Kidney epithelial cell (primary cell): ENCODE measurements around the gene ANKRD55. TPM values are rescaled to one million over a fixed set of nuclear protein-coding genes. Genes with fewer than 3 reads are reported as not detected.

Experiments used
- DNase-seq: peaks from one replicate; pipeline ENCODE4 v3.0.0-alpha.2; 2010; ENCODE audit warnings: low read depth
- H3K27me3 ChIP-seq: 2 replicates; pipeline ENCODE4 v1.6.0; 2011; ENCODE audit warnings: low read length; ENCODE audit not compliant: control insufficient read depth, insufficient read depth
- H3K36me3 ChIP-seq: 2 replicates; pipeline ENCODE4 v1.5.1; 2011; ENCODE audit warnings: low read length; ENCODE audit not compliant: control insufficient read depth, insufficient read depth
- H3K4me3 ChIP-seq: 2 replicates; pipeline ENCODE4 v1.5.1; 2011; ENCODE audit warnings: low read depth, mild to moderate bottlenecking, control low read depth, low read length
- total RNA-seq: library from RNA; depleted of rRNA; stranded (reverse); fragments of >200 nt; gene quantifications from 2 replicates; pipeline ENCODE4 v1.2.3, GENCODE V29; 2015
- TF ChIP-seq, protein P1 (sequence below): IDR thresholded peaks from 2 replicates; pipeline ENCODE4 v1.5.1; 2011; ENCODE audit warnings: mild to moderate bottlenecking, moderate library complexity, low read length, control low read depth, inconsistent platforms; ENCODE audit not compliant: insufficient read depth, poor library complexity, severe bottlenecking

ANKRD55 gene
- total RNA-seq, 1 donor from 2014 or later, result not detected

DNA sequence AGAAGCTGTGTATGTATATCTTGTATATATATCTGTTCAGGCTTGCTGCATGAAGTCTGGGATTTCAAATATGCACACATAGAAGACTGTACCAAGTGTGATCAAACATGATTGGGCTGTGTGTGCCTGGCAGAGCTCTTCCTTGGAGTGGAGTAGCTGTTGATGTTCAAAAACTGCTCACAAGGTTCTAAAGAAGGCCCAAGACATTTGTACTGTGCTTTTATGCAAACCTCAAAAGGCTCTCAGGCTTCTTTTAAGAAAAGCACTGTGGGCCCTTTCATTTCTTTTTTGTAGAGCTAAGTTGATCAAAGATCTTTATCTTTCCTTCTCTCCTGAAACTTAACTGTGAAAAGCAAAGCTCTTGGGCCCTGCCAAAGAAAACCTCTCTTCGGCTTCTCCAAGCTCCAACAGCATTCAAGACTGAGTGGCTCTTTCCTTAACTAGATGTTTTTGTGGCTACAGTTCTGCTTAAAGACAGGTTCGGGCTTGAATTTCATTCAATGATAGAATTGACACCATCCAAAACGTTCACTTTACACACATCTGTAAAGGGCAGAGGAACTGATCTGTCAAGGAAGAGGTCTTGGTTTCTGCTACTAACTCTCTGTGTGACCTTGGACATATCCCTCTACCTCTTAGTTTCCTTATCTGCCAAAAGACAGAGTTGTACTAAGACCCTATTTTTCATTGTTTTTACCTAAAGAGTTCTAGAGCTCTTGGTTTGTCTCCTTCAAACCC, 132.5 kb downstream of the ANKRD55 start:
- no peak overlapping the region for H3K4me3 ChIP-seq
- H3K27me3 ChIP-seq, result no peaks in the 10 kb centered on the region
- no peak for DNase-seq
- H3K36me3 ChIP-seq, result no peaks in the 10 kb centered on the region
- TF ChIP-seq, protein P1, sequence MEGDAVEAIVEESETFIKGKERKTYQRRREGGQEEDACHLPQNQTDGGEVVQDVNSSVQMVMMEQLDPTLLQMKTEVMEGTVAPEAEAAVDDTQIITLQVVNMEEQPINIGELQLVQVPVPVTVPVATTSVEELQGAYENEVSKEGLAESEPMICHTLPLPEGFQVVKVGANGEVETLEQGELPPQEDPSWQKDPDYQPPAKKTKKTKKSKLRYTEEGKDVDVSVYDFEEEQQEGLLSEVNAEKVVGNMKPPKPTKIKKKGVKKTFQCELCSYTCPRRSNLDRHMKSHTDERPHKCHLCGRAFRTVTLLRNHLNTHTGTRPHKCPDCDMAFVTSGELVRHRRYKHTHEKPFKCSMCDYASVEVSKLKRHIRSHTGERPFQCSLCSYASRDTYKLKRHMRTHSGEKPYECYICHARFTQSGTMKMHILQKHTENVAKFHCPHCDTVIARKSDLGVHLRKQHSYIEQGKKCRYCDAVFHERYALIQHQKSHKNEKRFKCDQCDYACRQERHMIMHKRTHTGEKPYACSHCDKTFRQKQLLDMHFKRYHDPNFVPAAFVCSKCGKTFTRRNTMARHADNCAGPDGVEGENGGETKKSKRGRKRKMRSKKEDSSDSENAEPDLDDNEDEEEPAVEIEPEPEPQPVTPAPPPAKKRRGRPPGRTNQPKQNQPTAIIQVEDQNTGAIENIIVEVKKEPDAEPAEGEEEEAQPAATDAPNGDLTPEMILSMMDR, result no peak

- no peak for DNase-seq
- TF ChIP-seq, protein P1, result no peak
- H3K4me3 ChIP-seq, result no peak overlapping the region
- H3K27me3 ChIP-seq, result no peaks in the 10 kb centered on the region
- no peaks in the 10 kb centered on the region for H3K36me3 ChIP-seq
Observed at GRCh38 chr5:56099346-56099745, 133.8 kb downstream of the ANKRD55 start.

GRCh38 chr5:56097055-56097454, 136.1 kb downstream of the ANKRD55 start:
- Histone ChIP-seq H3K27me3 (no peaks in the 10 kb centered on the region), H3K4me3 (no peak overlapping the region), H3K36me3 (no peaks in the 10 kb centered on the region)
- TF ChIP-seq, protein P1, result no peak
- DNase-seq, result no peak

GRCh38 chr5:56095579-56096102, 137.5 kb downstream of the ANKRD55 start:
- no peak overlapping the region for H3K4me3 ChIP-seq
- DNase-seq, result no peak
- TF ChIP-seq, protein P1, result no peak
- H3K27me3 ChIP-seq, result no peaks in the 10 kb centered on the region
- H3K36me3 ChIP-seq, result no peaks in the 10 kb centered on the region

DNA sequence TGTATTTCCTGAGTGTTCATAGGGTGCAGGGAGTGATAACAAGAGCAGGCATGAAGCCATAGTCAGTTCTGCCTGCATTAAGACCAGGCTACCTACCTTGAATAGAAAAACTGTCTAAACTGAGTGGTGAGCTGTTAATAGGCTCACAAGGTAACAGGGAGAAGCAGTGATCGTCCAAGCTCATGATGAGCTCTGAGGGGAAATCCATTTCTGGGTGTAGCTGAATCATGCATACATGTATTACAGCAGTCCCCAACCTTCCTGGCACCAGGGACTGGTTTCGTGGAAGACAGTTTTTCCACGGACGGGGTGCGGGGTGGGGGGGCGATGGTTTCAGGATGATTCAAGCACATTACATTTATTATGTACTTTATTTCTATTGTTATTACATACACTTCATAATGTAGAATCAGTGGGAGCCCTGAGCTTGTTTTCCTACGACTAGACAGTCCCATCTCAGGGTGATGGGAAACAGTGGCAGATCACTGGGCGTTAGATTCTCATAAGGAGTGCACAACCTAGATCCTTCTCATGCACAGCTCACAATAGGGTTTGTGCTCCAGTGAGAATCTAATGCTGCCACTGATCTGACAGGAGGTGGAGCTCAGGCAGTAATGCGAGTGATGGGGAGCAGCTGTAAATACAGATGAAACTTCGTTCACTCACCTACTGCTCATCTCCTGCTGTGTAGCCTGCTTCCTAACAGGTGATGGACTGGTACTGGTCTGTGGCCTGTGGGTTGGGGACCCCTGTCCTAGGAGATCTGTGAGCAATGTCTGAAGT, 138.4 kb downstream of the ANKRD55 start:
- DNase-seq, result no peak
- Histone ChIP-seq H3K36me3 (no peaks in the 10 kb centered on the region), H3K27me3 (no peaks in the 10 kb centered on the region), H3K4me3 (no peak overlapping the region)
- TF ChIP-seq, protein P1, result no peak

GRCh38 chr5:56093970-56094369, 139.2 kb downstream of the ANKRD55 start:
- no peak for DNase-seq
- TF ChIP-seq, protein P1, result no peak
- H3K27me3 ChIP-seq, result no peaks in the 10 kb centered on the region
- no peak overlapping the region for H3K4me3 ChIP-seq
- no peaks in the 10 kb centered on the region for H3K36me3 ChIP-seq
